ENCODE results near the gene SLC35G2.

- TF ChIP-seq CTCF (IDR thresholded peaks at IDR 0.05) = no peak
- no peak for TF ChIP-seq EP300 (IDR thresholded peaks at IDR 0.05)
Measured at GRCh38 chr3:136885357-136886213, 66.7 kb downstream of the SLC35G2 start.

Data from gastroesophageal sphincter (tissue), 3 donors.